Large intestine (tissue), 3 donors: ENCODE data around the gene CHST3. TPM values are rescaled to one million over a fixed set of nuclear protein-coding genes. Genes with fewer than 3 reads are reported as not detected.
A peak's percentile ranks its signal among the peaks of the same experiment; 100 is the strongest.

Source experiments
- DNase-seq, 2 donors: peaks; one replicate each; pipeline versions ENCODE4 v3.0.0 to v3.0.0-alpha.2; 2013
- H3K27ac ChIP-seq: one replicate; pipeline ENCODE4 v1.5.1; 2013; ENCODE audit warnings: low read length
- H3K27me3 ChIP-seq: 2 replicates; pipeline ENCODE4 v1.6.1; 2013; ENCODE audit warnings: low read length; ENCODE audit not compliant: control insufficient read depth, insufficient read depth
- H3K36me3 ChIP-seq: 2 replicates; pipeline ENCODE4 v1.6.1; 2013; ENCODE audit warnings: low read length; ENCODE audit not compliant: control insufficient read depth, insufficient read depth
- H3K4me1 ChIP-seq: one replicate; pipeline ENCODE4 v1.6.1; 2013; ENCODE audit warnings: low read length; ENCODE audit not compliant: control insufficient read depth, insufficient read depth
- H3K4me3 ChIP-seq: one replicate; pipeline ENCODE4 v1.5.1; 2013; ENCODE audit warnings: low read length
- H3K9me3 ChIP-seq: one replicate; pipeline ENCODE4 v1.6.1; 2013; ENCODE audit warnings: mild to moderate bottlenecking, low read depth, low read length, moderate library complexity; ENCODE audit not compliant: control insufficient read depth
- WGBS: methylation state at CpG from one replicate; pipeline ENCODE4 v1.1.5; 2013; ENCODE audit warnings: low lambda C conversion rate; ENCODE audit not compliant: insufficient coverage; 5-methylcytosine and 5-hydroxymethylcytosine counted together
- polyA plus RNA-seq: library from polyadenylated mRNA; unstranded; fragments of 120-200 nt; gene quantifications from one replicate; pipeline ENCODE4 v1.2.1, GENCODE V29; 2013

CHST3 gene
- polyA plus RNA-seq, 1 donor = 4.7 TPM

DNA sequence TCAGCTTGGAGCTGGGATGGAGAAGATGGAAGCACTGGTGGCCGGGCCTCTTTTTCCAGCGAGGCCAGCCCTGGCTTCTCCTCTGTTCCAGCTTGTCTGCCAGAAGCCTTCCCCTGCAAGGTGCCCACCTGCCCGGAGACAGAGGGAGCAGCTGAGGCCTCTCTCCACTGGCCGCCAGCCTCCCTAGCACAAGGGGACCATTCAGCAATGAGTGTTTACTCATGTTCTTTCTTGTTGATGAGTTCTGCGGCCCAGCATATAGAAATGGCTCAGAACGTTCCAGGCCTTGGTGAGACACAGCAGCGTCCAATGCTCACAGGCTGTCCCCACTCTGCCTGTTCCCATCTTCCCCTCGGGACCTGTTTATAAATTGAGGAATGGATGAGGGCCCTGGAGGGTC is 47.3 kb downstream of the CHST3 start:
- no peak for DNase-seq
- H3K4me1 ChIP-seq = peaks cover 21% of the 10 kb centered on the region
- no peaks in the 10 kb centered on the region for H3K27me3 ChIP-seq
- peaks cover 13% of the 10 kb centered on the region for H3K9me3 ChIP-seq
- no peaks in the 10 kb centered on the region for H3K36me3 ChIP-seq
- no peak overlapping the region for H3K4me3 ChIP-seq
- WGBS = no CpG with 5 or more reads among the region's 8 CpGs
- H3K27ac ChIP-seq = no peak overlapping the region

DNA sequence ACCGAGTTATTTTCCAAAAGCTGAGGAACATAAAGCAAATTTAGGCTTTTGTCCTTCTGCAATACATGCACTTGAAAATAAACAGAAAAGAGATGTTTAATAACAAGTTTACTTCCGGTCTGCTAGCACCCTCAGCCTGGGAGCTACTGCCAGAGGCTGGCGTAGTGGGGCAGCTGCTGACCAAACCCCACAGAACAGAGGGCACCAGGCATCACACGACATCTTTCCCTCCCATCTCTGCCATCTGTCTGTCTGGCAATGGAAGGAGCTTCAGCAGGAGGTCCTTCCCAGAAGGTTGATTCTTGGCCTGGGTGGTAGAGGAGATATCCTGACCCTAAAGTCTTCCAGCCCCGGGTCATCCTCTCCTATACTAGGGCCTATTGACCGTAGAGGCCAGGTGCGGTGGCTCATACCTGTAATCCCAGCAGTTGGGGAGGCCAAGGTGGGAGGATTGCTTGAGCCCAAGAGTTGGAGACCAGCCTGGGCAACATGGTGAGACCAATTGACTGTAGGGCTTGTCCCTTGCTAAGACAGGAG is 47.8 kb downstream of the CHST3 start:
- H3K4me3 ChIP-seq = no peak overlapping the region
- no peak overlapping the region for H3K27ac ChIP-seq
- peaks cover 13% of the 10 kb centered on the region for H3K9me3 ChIP-seq
- H3K36me3 ChIP-seq = no peaks in the 10 kb centered on the region
- no peaks in the 10 kb centered on the region for H3K27me3 ChIP-seq
- no peak for DNase-seq
- no CpG with 5 or more reads among the region's 7 CpGs for WGBS
- peaks cover 24% of the 10 kb centered on the region for H3K4me1 ChIP-seq

DNA sequence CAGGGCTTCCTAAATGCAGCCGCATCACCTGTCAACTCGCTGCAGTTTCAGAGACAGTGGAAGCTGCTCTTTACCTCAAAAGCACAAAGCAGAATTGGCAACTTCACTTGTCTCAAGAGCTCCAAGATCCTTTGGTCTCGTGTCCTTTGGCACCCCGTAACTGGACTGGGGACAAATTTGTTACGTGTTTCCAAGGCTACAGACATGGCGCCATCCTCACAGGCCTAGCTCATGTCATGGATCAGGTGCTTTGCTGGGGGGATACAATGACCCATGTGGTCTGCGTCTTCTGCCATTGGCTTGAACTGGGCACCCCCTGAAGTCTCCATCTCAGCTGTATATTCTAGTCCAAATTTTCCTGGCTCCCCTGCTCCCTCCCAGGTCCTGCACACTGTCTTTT is 48.6 kb downstream of the CHST3 start:
- DNase-seq = no peak
- Histone ChIP-seq H3K27ac (no peak overlapping the region), H3K9me3 (peaks cover 6% of the 10 kb centered on the region), H3K36me3 (no peaks in the 10 kb centered on the region), H3K27me3 (no peaks in the 10 kb centered on the region), H3K4me1 (peaks cover 29% of the 10 kb centered on the region), H3K4me3 (no peak overlapping the region)
- no CpG with 5 or more reads among the region's 7 CpGs for WGBS

DNA sequence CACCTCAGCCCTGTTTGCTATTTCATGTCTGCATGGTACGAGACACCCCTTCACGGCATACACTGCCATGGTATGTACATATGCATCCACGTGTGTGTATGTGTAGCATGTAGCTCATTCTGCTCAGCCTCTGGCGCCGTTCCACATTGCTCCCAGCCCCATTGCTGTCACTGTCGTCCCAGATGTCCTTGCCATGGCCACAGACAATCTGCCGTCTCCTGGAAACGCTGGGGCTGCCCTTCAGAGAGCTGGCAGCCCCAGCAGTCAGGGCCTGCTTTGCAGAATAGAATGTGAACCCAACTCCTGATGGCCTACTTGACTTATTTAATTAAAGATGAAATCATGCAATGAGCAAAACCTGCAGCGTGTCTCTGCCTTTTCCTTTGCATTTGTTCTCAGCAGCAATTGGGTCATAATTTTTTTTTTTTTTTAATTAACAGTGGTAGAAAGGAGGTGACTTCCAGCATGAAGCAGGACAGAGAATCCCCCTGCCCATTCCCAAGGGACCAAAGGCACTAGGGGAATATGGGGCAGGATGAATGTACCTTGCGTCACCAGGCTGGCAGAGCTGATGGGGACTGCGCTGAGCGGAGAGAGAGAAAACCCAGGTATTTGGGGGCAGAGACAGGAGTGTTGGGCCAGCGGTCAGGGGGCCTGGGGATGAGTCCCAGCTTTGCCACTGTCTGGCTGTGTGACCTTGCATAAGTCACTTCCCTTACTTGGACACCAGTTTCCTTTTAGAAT is 49.2 kb downstream of the CHST3 start:
- H3K4me1 ChIP-seq = peaks cover 29% of the 10 kb centered on the region
- DNase-seq = no peak
- 80% methylated on average over 1 of the region's 13 CpGs for WGBS
- H3K9me3 ChIP-seq = peaks cover under 1% of the 10 kb centered on the region
- no peak overlapping the region for H3K27ac ChIP-seq
- H3K36me3 ChIP-seq = no peaks in the 10 kb centered on the region
- no peaks in the 10 kb centered on the region for H3K27me3 ChIP-seq
- H3K4me3 ChIP-seq = no peak overlapping the region

DNA sequence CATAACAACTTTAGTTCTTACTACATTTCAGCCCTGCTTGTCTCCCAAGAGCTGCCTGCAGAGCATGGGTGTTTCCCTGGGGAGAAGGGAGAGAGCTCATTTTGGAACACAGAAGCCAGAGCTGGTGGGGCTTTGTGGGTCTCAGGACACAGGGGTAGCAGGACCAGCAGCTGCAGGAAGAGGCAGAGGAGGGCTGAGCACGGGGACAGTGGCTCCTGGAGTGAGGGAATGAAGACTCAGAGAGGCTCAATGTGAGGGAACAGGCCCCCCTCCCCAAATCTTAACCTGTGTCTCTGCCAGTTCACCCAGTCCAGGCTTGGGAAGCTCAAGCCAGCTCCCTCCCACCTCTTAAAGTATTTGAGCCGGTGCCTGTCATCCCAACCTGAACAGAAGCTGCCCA is 50.0 kb downstream of the CHST3 start:
- no peaks in the 10 kb centered on the region for H3K36me3 ChIP-seq
- H3K27me3 ChIP-seq = no peaks in the 10 kb centered on the region
- H3K27ac ChIP-seq = no peak overlapping the region
- H3K4me1 ChIP-seq = peaks cover 24% of the 10 kb centered on the region
- no peak for DNase-seq
- WGBS = no CpG with 5 or more reads among the region's 2 CpGs
- no peak overlapping the region for H3K4me3 ChIP-seq
- H3K9me3 ChIP-seq = no peaks in the 10 kb centered on the region

DNA sequence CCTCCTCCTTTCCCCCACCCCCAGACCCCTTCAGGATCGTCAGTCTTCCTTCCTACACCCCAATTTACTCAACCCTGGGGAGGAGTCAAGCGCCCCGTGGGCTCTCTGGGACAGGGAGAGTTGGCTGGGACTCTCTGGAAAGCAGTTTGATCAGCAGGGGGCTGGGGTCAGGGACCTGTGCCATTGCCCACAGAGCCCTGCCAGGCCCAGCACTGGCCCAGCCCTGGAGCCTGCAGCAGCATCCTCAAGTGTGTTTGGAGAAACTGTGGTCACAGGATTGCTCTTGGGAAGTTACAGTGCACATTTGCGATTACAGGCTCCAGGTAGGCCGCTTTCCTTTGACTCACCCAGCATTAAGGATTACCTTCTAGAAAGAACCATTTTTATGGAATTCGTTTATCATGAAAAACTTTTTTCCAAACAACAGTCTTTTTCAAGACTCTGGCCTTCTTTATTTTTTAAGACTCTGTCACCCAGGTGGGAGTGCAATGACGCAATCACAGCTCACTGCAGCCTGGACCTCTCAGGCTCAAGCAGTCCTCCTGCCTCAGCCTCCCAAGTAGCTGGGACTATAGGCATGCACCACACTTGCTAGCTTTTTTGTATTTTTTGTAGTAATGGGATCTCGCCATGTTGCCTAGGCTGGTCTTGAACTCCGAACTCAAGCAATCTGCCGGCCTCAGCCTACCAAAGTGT is 50.7 kb downstream of the CHST3 start:
- peak overlapping the region; percentile 77 for H3K27ac ChIP-seq
- DNase-seq = no peak
- 100% methylated on average over 2 of the region's 10 CpGs for WGBS

DNA sequence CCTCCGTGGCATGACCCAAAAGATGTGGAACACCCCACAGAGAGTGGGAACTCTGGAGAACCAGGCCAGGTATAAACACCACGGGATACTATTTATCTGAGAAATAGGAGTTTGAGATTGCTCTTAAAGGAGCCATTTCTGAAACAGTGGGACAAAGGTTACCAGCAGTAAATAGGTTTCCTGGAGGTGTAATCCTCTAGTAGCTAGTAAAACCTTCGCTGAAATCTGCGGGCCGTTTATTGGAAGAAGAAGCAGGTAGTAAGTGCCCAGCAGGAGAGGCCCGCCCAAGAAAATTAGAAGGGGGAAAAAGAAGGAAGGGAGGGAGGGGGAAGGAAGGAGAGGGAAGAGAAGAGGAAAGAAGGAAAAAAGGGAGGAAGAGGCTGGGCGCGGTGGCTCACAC is 51.6 kb downstream of the CHST3 start:
- H3K9me3 ChIP-seq = no peaks in the 10 kb centered on the region
- H3K27me3 ChIP-seq = no peaks in the 10 kb centered on the region
- peak overlapping the region; percentile 77 for H3K27ac ChIP-seq
- DNase-seq = peak; percentile 49 to 83
- H3K4me3 ChIP-seq = no peak overlapping the region
- no peaks in the 10 kb centered on the region for H3K36me3 ChIP-seq
- H3K4me1 ChIP-seq = peaks cover 21% of the 10 kb centered on the region
- 23% methylated on average over 5 of the region's 8 CpGs for WGBS

More for the DNA sequence above, 50.7 kb downstream of the CHST3 start:
- H3K36me3 ChIP-seq = no peaks in the 10 kb centered on the region
- no peak overlapping the region for H3K4me3 ChIP-seq
- H3K9me3 ChIP-seq = no peaks in the 10 kb centered on the region
- H3K4me1 ChIP-seq = peaks cover 21% of the 10 kb centered on the region
- no peaks in the 10 kb centered on the region for H3K27me3 ChIP-seq

DNA sequence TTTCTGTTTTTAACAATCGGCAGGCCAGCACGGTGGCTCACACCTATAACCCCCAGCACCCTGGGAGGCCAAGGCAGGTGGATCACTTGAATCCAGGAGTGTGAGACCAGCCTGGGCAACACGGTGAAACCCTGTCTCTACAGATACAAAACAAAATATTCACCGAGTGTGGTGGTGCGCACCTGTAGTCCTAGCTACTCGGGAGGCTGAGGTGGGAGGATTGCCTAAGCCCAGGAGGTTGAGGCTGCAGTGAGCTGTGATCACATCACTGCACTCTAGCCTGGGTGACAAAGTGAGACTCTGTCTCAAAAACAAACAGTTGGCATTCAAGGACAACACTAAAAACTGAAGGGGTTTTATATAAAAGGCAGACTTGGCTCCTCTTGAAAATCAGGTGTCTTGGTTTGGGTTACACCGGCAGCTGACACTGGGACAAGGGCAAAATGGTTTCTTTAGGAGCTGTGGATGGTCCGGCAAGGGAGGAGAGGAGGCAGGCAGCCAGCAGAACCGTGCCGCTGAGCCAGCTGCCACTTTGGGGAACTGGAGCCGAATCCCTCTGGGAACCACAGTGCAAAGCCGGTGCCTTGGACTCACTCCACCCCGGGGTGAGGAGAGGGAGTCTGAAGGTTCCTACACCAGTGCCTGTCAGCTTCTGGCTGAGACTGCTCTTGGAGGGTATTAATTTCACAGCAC is 52.6 kb downstream of the CHST3 start:
- no peaks in the 10 kb centered on the region for H3K9me3 ChIP-seq
- DNase-seq = no peak
- no peaks in the 10 kb centered on the region for H3K27me3 ChIP-seq
- WGBS = no CpG with 5 or more reads among the region's 13 CpGs
- peaks cover 21% of the 10 kb centered on the region for H3K4me1 ChIP-seq
- no peaks in the 10 kb centered on the region for H3K36me3 ChIP-seq
- no peak overlapping the region for H3K27ac ChIP-seq
- no peak overlapping the region for H3K4me3 ChIP-seq

DNA sequence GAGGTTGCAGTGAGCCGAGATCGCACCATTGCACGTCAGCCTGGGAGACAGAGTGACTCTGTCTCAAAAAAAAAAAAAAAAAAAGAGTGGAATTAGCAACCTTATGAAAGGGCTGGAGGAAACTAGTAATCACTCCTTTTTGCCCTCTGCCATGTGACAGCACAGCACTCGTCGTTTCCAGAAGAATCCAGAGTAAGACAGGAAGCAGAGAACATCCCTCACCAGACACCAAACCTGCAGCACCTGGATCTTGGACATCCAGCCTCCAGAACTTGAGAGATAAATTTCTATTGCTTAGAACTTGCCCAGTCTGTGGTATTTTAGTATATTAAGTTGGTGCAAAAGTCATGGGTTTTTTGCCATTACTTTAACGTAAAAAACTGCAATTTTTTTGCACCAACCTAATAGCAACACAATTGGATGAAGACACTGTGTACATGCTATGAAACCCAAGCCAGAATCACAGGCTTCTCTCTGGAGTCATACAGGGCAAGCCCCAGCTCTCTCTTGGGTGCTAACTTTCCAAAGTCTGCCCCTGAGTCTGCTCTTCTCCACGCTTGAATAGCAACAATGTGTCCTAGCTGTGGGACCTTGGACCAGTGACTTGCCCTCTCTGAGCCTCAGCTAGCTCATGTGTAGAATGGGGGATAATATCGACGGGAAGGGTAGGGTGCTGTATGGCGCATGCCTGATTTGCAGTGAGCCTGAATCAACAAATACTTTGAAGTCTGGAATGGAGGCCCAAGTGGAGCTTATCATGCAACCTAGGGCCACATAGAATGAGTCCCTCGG is 55.1 kb downstream of the CHST3 start:
- Histone ChIP-seq H3K9me3 (no peaks in the 10 kb centered on the region), H3K36me3 (no peaks in the 10 kb centered on the region), H3K27me3 (no peaks in the 10 kb centered on the region), H3K4me1 (peaks cover 21% of the 10 kb centered on the region), H3K4me3 (no peak overlapping the region), H3K27ac (no peak overlapping the region)
- DNase-seq = no peak
- no CpG with 5 or more reads among the region's 11 CpGs for WGBS
